ENCODE results near the gene RAB36.

- TF ChIP-seq, protein P1, sequence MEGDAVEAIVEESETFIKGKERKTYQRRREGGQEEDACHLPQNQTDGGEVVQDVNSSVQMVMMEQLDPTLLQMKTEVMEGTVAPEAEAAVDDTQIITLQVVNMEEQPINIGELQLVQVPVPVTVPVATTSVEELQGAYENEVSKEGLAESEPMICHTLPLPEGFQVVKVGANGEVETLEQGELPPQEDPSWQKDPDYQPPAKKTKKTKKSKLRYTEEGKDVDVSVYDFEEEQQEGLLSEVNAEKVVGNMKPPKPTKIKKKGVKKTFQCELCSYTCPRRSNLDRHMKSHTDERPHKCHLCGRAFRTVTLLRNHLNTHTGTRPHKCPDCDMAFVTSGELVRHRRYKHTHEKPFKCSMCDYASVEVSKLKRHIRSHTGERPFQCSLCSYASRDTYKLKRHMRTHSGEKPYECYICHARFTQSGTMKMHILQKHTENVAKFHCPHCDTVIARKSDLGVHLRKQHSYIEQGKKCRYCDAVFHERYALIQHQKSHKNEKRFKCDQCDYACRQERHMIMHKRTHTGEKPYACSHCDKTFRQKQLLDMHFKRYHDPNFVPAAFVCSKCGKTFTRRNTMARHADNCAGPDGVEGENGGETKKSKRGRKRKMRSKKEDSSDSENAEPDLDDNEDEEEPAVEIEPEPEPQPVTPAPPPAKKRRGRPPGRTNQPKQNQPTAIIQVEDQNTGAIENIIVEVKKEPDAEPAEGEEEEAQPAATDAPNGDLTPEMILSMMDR (optimal IDR thresholded peaks at IDR 0.05 in 1 of 3, IDR thresholded peaks at IDR 0.05 in 1 of 3, conservative IDR thresholded peaks at IDR 0.05 in 1 of 3; ENCODE audit: extremely low read depth in 1 of 3, insufficient read depth in 2 of 3, low read length in 3 of 3), result no peak
- TF ChIP-seq EZH2 (IDR thresholded peaks at IDR 0.05; ENCODE audit: low read length), result no peak
Observed at GRCh38 chr22:23145878-23146470, 697 bp downstream of the RAB36 start.

All from keratinocyte (primary cell).